Activated naive CD8-positive, alpha-beta T cell treated with anti-CD3 and anti-CD28 coated beads, Interleukin-2, amount 10 ng/mL, durations not matched to agents 7 days and 5 days (primary cell): ENCODE data around the gene ANKRD13C. TPM values are rescaled to one million over a fixed set of nuclear protein-coding genes. Genes with fewer than 3 reads are reported as not detected.
A peak's percentile ranks its signal among the peaks of the same experiment; 100 is the strongest.

Experiments used
- ATAC-seq: fragments of 150-1000 bp; cut with Tn5 transposase; one replicate; pipeline ENCODE4 v1.10.0; 2021; ENCODE audit warnings: low read depth, moderate library complexity
- POLR2A ChIA-PET: fragments of 350-600 bp; sonication (Branson Sonifier 250); formaldehyde crosslinking; loops from one replicate; lab custom pipeline; 2021; ENCODE audit warnings: antibody characterized with exemption; lab: Charles Lee
- DNase-seq: peaks from one replicate; pipeline ENCODE4 v3.0.0; 2021
- H3K27ac Mint-ChIP-seq: one replicate; pipeline ENCODE4 v1.8.0; 2022; ENCODE audit warnings: mild to moderate bottlenecking, mixed read lengths
- H3K27me3 Mint-ChIP-seq: one replicate; pipeline ENCODE4 v1.8.0; 2022; ENCODE audit warnings: mild to moderate bottlenecking, moderate library complexity, mixed read lengths
- H3K36me3 Mint-ChIP-seq: one replicate; pipeline ENCODE4 v1.8.0; 2021; ENCODE audit warnings: mild to moderate bottlenecking, mixed read lengths
- H3K4me1 Mint-ChIP-seq: one replicate; pipeline ENCODE4 v1.8.0; 2021; ENCODE audit warnings: mixed read lengths
- H3K4me3 Mint-ChIP-seq: one replicate; pipeline ENCODE4 v1.8.0; 2022; ENCODE audit warnings: mild to moderate bottlenecking, moderate library complexity, mixed read lengths
- H3K9me3 Mint-ChIP-seq: one replicate; pipeline ENCODE4 v1.8.0; 2021; ENCODE audit warnings: mixed read lengths
- total RNA-seq, 2 experiments: library from RNA; stranded (reverse); gene quantifications; one replicate each; pipeline ENCODE4 v1.2.3, GENCODE V29; 2021

ANKRD13C gene
- total RNA-seq, 2 experiments from 2014 or later: 25.9 to 28.1 TPM

- H3K27ac Mint-ChIP-seq: peak overlapping the region; percentile 65
- POLR2A ChIA-PET: interaction anchor here (1.0 to 9.0 kb wide), 2 partner anchors 10 to 142 kb away, joined by 4 to 86 read pairs; partner anchors contain the start of gene SRSF11
- no peak overlapping the region for H3K4me3 Mint-ChIP-seq
- H3K9me3 Mint-ChIP-seq: no peaks in the 10 kb centered on the region
- DNase-seq (no peak), ATAC-seq (no peak)
- H3K36me3 Mint-ChIP-seq: peaks cover 11% of the 10 kb centered on the region
- H3K4me1 Mint-ChIP-seq: peaks cover 38% of the 10 kb centered on the region
- H3K27me3 Mint-ChIP-seq: no peaks in the 10 kb centered on the region
Measured at GRCh38 chr1:70211541-70211940, 143.0 kb downstream of the ANKRD13C start.

GRCh38 chr1:70210820-70211219, 143.7 kb downstream of the ANKRD13C start:
- peaks cover 38% of the 10 kb centered on the region for H3K4me1 Mint-ChIP-seq
- no peak for ATAC-seq
- H3K27ac Mint-ChIP-seq: peak overlapping the region; percentile 25
- POLR2A ChIA-PET: interaction anchor here (1.0 to 9.0 kb wide), 2 partner anchors 11 to 143 kb away, joined by 4 to 86 read pairs; partner anchors contain the start of gene SRSF11
- H3K4me3 Mint-ChIP-seq: no peak overlapping the region
- H3K36me3 Mint-ChIP-seq: peaks cover 11% of the 10 kb centered on the region
- no peak for DNase-seq
- no peaks in the 10 kb centered on the region for H3K27me3 Mint-ChIP-seq
- H3K9me3 Mint-ChIP-seq: no peaks in the 10 kb centered on the region

Other genes starting within 250 kb of the ANKRD13C start
- 10 to 100 TPM; 16.9 to 18.8 TPM for gene LRRC40, start 149.1 kb downstream of the ANKRD13C start, total RNA-seq
- 100 to 1,000 TPM; 242 to 252 TPM for gene SRSF11, start 133.3 kb downstream of the ANKRD13C start, total RNA-seq
- gene CTH, start 56.5 kb upstream of the ANKRD13C start, total RNA-seq: 1 to 10 TPM; 2.3 to 2.7 TPM